Upper lobe of left lung (tissue), 4 donors: Measurements from ENCODE around the gene SLC9B1.

Experiments used
- EP300 ChIP-seq, 4 donors: sonication (generic); formaldehyde crosslinking; IDR thresholded peaks; one replicate each; pipeline ENCODE4 v1.5.1; 2017; ENCODE audit warnings: antibody characterized with exemption in 4 of 4, control low read depth in 2 of 4
- POLR2A ChIP-seq, 4 donors: fragments of 450-650 bp; IDR thresholded peaks; one replicate each; pipeline ENCODE4 v1.5.1; 2016 to 2017; ENCODE audit warnings: antibody characterized with exemption in 4 of 4, mild to moderate bottlenecking in 2 of 4
- POLR2AphosphoS5 ChIP-seq, 2 donors: sonication (generic); formaldehyde crosslinking; IDR thresholded peaks; one replicate each; pipeline ENCODE4 v1.5.1; 2017; ENCODE audit warnings: antibody characterized with exemption in 2 of 2
- TF ChIP-seq, protein P1 (sequence below), 6 experiments: fragments of 450-650 bp in 4 of 6; fragments of 200-600 bp in 2 of 6; sonication (generic) in 2 of 6; IDR thresholded peaks; one replicate each; pipeline ENCODE4 v1.5.1; 2016 to 2019; ENCODE audit warnings: antibody characterized with exemption in 6 of 6

- TF ChIP-seq, protein P1, sequence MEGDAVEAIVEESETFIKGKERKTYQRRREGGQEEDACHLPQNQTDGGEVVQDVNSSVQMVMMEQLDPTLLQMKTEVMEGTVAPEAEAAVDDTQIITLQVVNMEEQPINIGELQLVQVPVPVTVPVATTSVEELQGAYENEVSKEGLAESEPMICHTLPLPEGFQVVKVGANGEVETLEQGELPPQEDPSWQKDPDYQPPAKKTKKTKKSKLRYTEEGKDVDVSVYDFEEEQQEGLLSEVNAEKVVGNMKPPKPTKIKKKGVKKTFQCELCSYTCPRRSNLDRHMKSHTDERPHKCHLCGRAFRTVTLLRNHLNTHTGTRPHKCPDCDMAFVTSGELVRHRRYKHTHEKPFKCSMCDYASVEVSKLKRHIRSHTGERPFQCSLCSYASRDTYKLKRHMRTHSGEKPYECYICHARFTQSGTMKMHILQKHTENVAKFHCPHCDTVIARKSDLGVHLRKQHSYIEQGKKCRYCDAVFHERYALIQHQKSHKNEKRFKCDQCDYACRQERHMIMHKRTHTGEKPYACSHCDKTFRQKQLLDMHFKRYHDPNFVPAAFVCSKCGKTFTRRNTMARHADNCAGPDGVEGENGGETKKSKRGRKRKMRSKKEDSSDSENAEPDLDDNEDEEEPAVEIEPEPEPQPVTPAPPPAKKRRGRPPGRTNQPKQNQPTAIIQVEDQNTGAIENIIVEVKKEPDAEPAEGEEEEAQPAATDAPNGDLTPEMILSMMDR (IDR thresholded peaks at IDR 0.05) = no peak
- TF ChIP-seq POLR2A (IDR thresholded peaks at IDR 0.05) (no peak), POLR2AphosphoS5 (IDR thresholded peaks at IDR 0.05) (no peak), EP300 (IDR thresholded peaks at IDR 0.05) (no peak)
Measured at GRCh38 chr4:102901804-102902203, 117.7 kb downstream of the SLC9B1 start.
